Neural progenitor cell (in vitro differentiated cells): ENCODE data around the gene ATIC. TPM values are rescaled to one million over a fixed set of nuclear protein-coding genes. Genes with fewer than 3 reads are reported as not detected.
"Not testable (repeated sequence)": the region's sequence is repeated elsewhere in the genome, so short reads cannot be mapped to it uniquely, and the experiment has no call there.

Experiments used
- DNase-seq: peaks from one replicate; pipeline ENCODE4 v3.0.0-alpha.2; 2016; ENCODE audit warnings: low spot score
- H2AFZ ChIP-seq: fragments of 200-600 bp; sonication (generic); replicated peaks from 2 replicates; pipeline ENCODE4 v1.6.1; 2016; ENCODE audit warnings: antibody characterized with exemption
- H3F3A ChIP-seq: fragments of 200-600 bp; sonication (generic); 2 replicates; pipeline ENCODE4 v1.6.1; 2016; ENCODE audit warnings: antibody characterized with exemption, low read depth
- H3K27ac ChIP-seq: fragments of 200-600 bp; sonication (generic); 2 replicates; pipeline ENCODE4 v1.5.1; 2016; ENCODE audit warnings: mild to moderate bottlenecking
- H3K27me3 ChIP-seq: fragments of 200-600 bp; sonication (generic); 2 replicates; pipeline ENCODE4 v1.6.1; 2016; ENCODE audit warnings: mild to moderate bottlenecking, moderate library complexity
- H3K36me3 ChIP-seq: fragments of 200-600 bp; sonication (generic); 2 replicates; pipeline ENCODE4 v1.5.1; 2016
- H3K4me1 ChIP-seq: fragments of 200-600 bp; sonication (generic); 2 replicates; pipeline ENCODE4 v1.6.1; 2016; ENCODE audit warnings: mixed run types
- H3K4me2 ChIP-seq: fragments of 200-600 bp; sonication (generic); 2 replicates; pipeline ENCODE4 v1.6.1; 2016
- H3K4me3 ChIP-seq: fragments of 200-600 bp; sonication (generic); 2 replicates; pipeline ENCODE4 v1.5.1; 2016
- H3K79me2 ChIP-seq: fragments of 200-600 bp; sonication (generic); 2 replicates; pipeline ENCODE4 v1.6.1; 2016; ENCODE audit warnings: low read depth
- H3K9ac ChIP-seq: fragments of 200-600 bp; sonication (generic); 2 replicates; pipeline ENCODE4 v1.6.1; 2016
- H3K9me3 ChIP-seq: fragments of 200-600 bp; sonication (generic); 2 replicates; pipeline ENCODE4 v1.5.1; 2016; ENCODE audit warnings: low read depth
- H4K20me1 ChIP-seq: fragments of 200-600 bp; sonication (generic); 2 replicates; pipeline ENCODE4 v1.6.1; 2016; ENCODE audit warnings: low read depth
- H3K27ac Mint-ChIP-seq: 3 replicates; pipeline ENCODE4 v1.8.0; 2021; ENCODE audit warnings: mixed read lengths
- H3K27me3 Mint-ChIP-seq: 2 replicates; pipeline ENCODE4 v1.8.0; 2022; ENCODE audit warnings: low read depth, mild to moderate bottlenecking, inconsistent platforms, moderate library complexity, mixed read lengths; ENCODE audit not compliant: insufficient read depth
- H3K36me3 Mint-ChIP-seq: 3 replicates; pipeline ENCODE4 v1.8.0; 2021; ENCODE audit warnings: mixed read lengths
- H3K4me1 Mint-ChIP-seq: 3 replicates; pipeline ENCODE4 v1.8.0; 2021; ENCODE audit warnings: mixed read lengths
- H3K4me3 Mint-ChIP-seq: 3 replicates; pipeline ENCODE4 v1.8.0; 2021; ENCODE audit warnings: mild to moderate bottlenecking, moderate library complexity, mixed read lengths
- H3K9me3 Mint-ChIP-seq: 3 replicates; pipeline ENCODE4 v1.8.0; 2020; ENCODE audit warnings: mixed read lengths
- CTCF ChIP-seq: fragments of 200-600 bp; sonication (generic); IDR thresholded peaks from 2 replicates; pipeline ENCODE4 v1.5.1; 2017; ENCODE audit warnings: antibody characterized with exemption, mild to moderate bottlenecking
- EZH2 ChIP-seq: fragments of 200-600 bp; sonication (generic); IDR thresholded peaks from 2 replicates; pipeline ENCODE4 v1.6.1; 2017; ENCODE audit warnings: antibody characterized with exemption, mild to moderate bottlenecking, moderate library complexity
- EZH2phosphoT487 ChIP-seq: fragments of 200-600 bp; sonication (generic); IDR thresholded peaks from 2 replicates; pipeline ENCODE4 v1.6.1; 2017; ENCODE audit warnings: antibody characterized with exemption
- total RNA-seq: library from RNA; depleted of rRNA; stranded (reverse); fragments of >200 nt; gene quantifications from 2 replicates; pipeline ENCODE4 v1.2.3, GENCODE V29; 2015; ENCODE audit warnings: low replicate concordance

ATIC gene
- total RNA-seq, 1 donor from 2014 or later: 43.2 TPM

GRCh38 chr2:215357660-215358059 is 45.8 kb downstream of the ATIC start:
- no peaks in the 10 kb centered on the region for H3K4me1 ChIP-seq
- H3K9ac ChIP-seq: no peak overlapping the region
- H3K9me3 ChIP-seq: no peaks in the 10 kb centered on the region
- H3K36me3 ChIP-seq: no peaks in the 10 kb centered on the region
- no peaks in the 10 kb centered on the region for H3F3A ChIP-seq
- H4K20me1 ChIP-seq: no peaks in the 10 kb centered on the region
- H3K27ac ChIP-seq: no peak overlapping the region
- DNase-seq: no peak
- H3K27me3 Mint-ChIP-seq: no peaks in the 10 kb centered on the region
- no peak overlapping the region for H3K4me3 ChIP-seq
- H3K27ac Mint-ChIP-seq: no peak overlapping the region
- H3K27me3 ChIP-seq: no peaks in the 10 kb centered on the region
- no peaks in the 10 kb centered on the region for H3K4me1 Mint-ChIP-seq
- H3K79me2 ChIP-seq: no peaks in the 10 kb centered on the region
- H3K9me3 Mint-ChIP-seq: no peaks in the 10 kb centered on the region
- H3K4me3 Mint-ChIP-seq: no peak overlapping the region
- TF ChIP-seq EZH2phosphoT487 (no peak), CTCF (no peak), EZH2 (no peak)
- no peak overlapping the region for H2AFZ ChIP-seq
- H3K36me3 Mint-ChIP-seq: peaks cover 10% of the 10 kb centered on the region
- H3K4me2 ChIP-seq: no peak overlapping the region

- TF ChIP-seq CTCF: no peak
- no peak for TF ChIP-seq EZH2
- no peak for TF ChIP-seq EZH2phosphoT487
- DNase-seq: no peak
- Histone ChIP-seq H3K4me2 (no peak overlapping the region), H3K36me3 (no peaks in the 10 kb centered on the region), H4K20me1 (no peaks in the 10 kb centered on the region), H3K4me3 (no peak overlapping the region), H3K9ac (no peak overlapping the region), H3K9me3 (no peaks in the 10 kb centered on the region), H3K27ac (no peak overlapping the region), H3F3A (no peaks in the 10 kb centered on the region), H3K79me2 (no peaks in the 10 kb centered on the region), H3K4me1 (no peaks in the 10 kb centered on the region), H2AFZ (no peak overlapping the region), H3K27me3 (no peaks in the 10 kb centered on the region)
- Mint-ChIP-seq H3K27me3 (no peaks in the 10 kb centered on the region), H3K4me1 (no peaks in the 10 kb centered on the region), H3K4me3 (no peak overlapping the region), H3K36me3 (peaks cover 12% of the 10 kb centered on the region), H3K9me3 (no peaks in the 10 kb centered on the region), H3K27ac (no peak overlapping the region)
Observed at GRCh38 chr2:215358312-215358845, 46.5 kb downstream of the ATIC start.

- H3K9me3 Mint-ChIP-seq: no peaks in the 10 kb centered on the region
- no peak overlapping the region for H3K4me3 ChIP-seq
- no peaks in the 10 kb centered on the region for H3K9me3 ChIP-seq
- no peak overlapping the region for H3K9ac ChIP-seq
- no peaks in the 10 kb centered on the region for H4K20me1 ChIP-seq
- H3K27me3 ChIP-seq: no peaks in the 10 kb centered on the region
- no peaks in the 10 kb centered on the region for H3K27me3 Mint-ChIP-seq
- no peak overlapping the region for H3K27ac Mint-ChIP-seq
- peaks cover 18% of the 10 kb centered on the region for H3K36me3 Mint-ChIP-seq
- H3K4me2 ChIP-seq: no peak overlapping the region
- H2AFZ ChIP-seq: no peak overlapping the region
- no peaks in the 10 kb centered on the region for H3K4me1 ChIP-seq
- no peaks in the 10 kb centered on the region for H3K36me3 ChIP-seq
- TF ChIP-seq EZH2phosphoT487: no peak
- DNase-seq: no peak
- H3K4me3 Mint-ChIP-seq: no peak overlapping the region
- no peak overlapping the region for H3K27ac ChIP-seq
- no peaks in the 10 kb centered on the region for H3K79me2 ChIP-seq
- H3F3A ChIP-seq: no peaks in the 10 kb centered on the region
- no peaks in the 10 kb centered on the region for H3K4me1 Mint-ChIP-seq
Observed at GRCh38 chr2:215358891-215359575, 47.2 kb downstream of the ATIC start.

DNA sequence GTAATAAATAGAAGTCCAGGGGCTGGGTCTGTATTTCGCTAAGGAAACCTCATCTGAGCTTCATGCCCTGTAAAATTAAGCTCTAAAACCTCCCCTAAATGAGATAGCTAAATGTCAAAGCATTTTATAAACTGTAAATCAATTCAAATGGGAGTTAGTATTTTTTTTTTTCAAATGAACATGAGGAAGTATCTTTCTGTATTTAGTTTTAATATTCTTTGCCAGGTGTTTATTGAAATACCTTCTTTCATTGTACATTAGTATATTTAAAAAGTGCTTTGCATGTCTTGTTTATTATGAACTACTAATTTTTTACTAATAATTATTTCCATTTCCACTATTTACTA is 47.7 kb downstream of the ATIC start:
- DNase-seq: no peak
- Histone ChIP-seq H3K4me1 (no peaks in the 10 kb centered on the region), H3K36me3 (no peaks in the 10 kb centered on the region), H3K9ac (no peak overlapping the region), H2AFZ (no peak overlapping the region), H3K27ac (no peak overlapping the region), H3K4me3 (no peak overlapping the region), H3K27me3 (no peaks in the 10 kb centered on the region), H4K20me1 (no peaks in the 10 kb centered on the region), H3K4me2 (no peak overlapping the region), H3F3A (no peaks in the 10 kb centered on the region), H3K79me2 (no peaks in the 10 kb centered on the region), H3K9me3 (no peaks in the 10 kb centered on the region)
- no peaks in the 10 kb centered on the region for H3K27me3 Mint-ChIP-seq
- no peaks in the 10 kb centered on the region for H3K4me1 Mint-ChIP-seq
- H3K4me3 Mint-ChIP-seq: no peak overlapping the region
- TF ChIP-seq EZH2 (no peak), EZH2phosphoT487 (no peak), CTCF (no peak)
- H3K9me3 Mint-ChIP-seq: no peaks in the 10 kb centered on the region
- no peak overlapping the region for H3K27ac Mint-ChIP-seq
- peaks cover 22% of the 10 kb centered on the region for H3K36me3 Mint-ChIP-seq

DNA sequence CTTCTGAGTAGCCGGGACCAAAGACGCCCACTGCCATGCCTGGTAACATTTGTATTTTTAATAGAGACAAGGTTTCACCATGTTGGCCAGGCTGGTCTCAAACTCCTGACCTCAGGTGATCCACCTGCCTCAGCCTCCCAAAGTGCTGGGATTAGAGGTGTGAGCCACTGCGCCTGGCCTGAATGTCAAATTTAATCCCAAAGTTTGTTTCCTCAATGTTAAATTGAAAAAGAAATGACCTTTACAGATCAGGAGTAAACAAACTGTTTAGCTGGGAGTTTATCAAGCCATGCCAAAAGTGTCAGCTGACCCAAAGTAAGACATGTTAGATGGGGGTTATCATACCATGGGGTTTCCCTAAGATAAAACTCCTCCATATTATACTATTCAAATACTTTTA is 48.2 kb downstream of the ATIC start:
- H3K9me3 Mint-ChIP-seq, H3K9ac ChIP-seq, H3K4me3 ChIP-seq, H3K36me3 ChIP-seq, H4K20me1 ChIP-seq, H2AFZ ChIP-seq, H3K27me3 ChIP-seq, H3K4me1 Mint-ChIP-seq, DNase-seq, H3K27ac ChIP-seq, H3K9me3 ChIP-seq, H3K27me3 Mint-ChIP-seq, H3F3A ChIP-seq, H3K4me1 ChIP-seq, H3K27ac Mint-ChIP-seq, H3K4me2 ChIP-seq, H3K79me2 ChIP-seq, H3K4me3 Mint-ChIP-seq: not testable (repeated sequence)
- H3K36me3 Mint-ChIP-seq: peaks cover 26% of the 10 kb centered on the region
